Retina (tissue), 1 donor: Measurements from ENCODE around the gene SUPT4H1.
A peak's percentile ranks its signal among the peaks of the same experiment; 100 is the strongest.

Source experiments
- DNase-seq: peaks from one replicate; pipeline ENCODE4 v3.0.0-alpha.2; 2016

SUPT4H1 gene

DNA sequence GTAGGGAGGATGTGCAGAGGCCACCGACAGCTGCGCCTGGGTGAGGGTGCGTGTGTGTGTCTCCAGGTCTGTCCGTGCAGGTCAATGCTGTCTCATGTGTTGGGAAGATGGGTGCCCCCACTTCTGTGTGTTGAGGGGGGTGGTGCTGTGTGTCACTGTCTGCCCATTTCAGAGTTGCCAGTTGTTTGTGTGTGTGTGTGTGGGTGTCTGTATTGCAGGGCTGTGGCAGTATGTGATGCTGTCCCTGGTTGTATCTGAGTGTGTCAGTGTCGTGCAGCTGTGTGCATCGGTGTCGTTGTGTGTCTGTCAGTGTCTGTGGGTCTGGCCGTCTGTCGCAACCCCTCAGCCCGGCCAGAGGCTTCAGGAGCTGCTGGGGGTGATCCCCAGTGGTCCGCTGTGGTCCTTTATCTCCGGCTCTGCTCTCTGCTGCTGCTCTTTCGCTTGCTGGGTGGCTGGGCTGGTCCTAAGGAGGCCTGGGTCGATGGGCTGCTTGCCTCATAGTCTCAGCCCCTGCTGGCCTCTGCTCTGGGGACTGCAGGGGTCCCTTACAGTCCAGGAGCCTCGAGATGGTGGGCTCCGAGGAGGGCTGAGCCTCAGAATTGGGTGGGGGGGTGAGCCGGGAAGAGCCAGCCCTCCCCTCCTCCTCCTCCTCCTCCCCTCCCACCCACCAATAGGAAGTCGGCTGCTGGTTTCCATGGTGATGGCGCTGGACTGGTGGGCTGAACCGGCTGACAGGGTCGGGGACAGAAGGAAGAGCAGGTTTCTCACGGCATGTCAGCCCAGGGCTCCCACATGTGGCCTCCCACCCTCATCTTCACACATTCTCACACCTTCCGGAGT is 23.6 kb downstream of the SUPT4H1 start, which contains the start of gene TSPOAP1:
Gene TSPOAP1 (minus strand): TSS at position 601 of the 840 bp plus-strand sequence. CDS start 875 bp downstream, outside the sequence.
- DNase-seq = peak; percentile 85

DNA sequence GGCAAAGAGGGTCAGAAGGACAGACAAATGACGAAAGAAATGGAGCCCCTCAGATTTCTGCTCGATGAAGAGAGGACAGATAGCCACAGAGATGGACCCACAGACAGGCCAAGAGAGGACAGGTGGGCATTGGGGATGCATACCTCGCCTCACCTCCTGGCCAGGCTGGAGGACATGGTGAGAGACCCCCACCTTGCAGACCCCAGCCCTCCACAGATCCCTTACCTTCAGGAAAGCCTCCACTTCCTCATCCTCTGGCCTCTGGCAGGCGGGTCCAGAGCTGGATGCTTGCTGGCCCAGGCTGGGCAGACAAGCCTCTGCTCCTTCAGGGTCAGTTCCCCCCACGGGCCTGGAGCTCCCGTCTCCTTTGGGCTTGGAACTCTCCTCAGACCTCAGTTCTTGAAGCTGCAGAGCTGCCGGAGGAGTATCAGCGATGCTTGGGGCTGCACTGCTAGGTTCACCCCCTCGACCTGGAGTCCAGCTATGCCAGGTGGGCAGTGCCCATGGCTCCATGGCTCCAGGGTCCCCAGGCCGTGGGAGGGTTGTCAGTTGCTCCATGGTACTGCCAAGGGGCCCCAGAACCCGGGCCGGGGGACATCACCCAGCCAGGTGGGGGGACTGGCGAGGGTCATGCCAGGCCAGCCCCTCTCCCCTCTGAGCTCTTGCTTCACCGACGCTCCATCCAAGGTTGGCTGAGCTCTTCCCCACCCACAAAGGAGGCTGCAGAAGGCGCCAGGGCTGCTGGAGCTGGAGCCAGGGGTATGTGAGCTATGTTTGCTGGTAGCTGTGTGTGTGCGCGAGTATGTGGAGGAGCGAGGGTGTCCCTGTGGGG is 24.4 kb downstream of the SUPT4H1 start:
- DNase-seq = no peak

- no peak for DNase-seq
Measured at GRCh38 chr17:58326609-58327362, 25.2 kb downstream of the SUPT4H1 start.

DNA sequence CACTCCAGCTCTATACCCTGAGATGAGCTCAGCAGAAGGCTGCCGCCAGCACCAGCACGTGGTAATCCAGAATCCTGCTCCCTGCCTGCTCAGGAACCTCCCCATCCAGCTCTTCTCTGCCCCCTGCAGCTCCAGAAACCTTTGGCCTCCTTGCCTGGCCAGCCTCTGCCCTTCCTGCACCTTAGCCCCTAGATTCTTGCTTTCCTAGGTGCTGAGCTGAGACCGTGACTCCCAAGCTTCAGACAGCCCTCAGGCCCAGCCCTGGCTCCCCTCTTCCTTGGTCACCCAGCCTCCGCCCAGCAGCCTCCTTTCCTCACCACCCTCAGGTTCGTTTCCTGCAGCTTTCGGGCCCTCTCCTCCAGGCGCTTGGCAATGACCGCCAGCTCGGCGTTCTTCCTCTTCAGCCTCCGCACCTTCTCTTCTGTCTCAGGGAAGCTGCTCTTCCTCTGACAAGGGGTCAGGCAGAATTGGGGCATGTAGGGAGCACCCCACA is 26.0 kb downstream of the SUPT4H1 start:
- no peak for DNase-seq

GRCh38 chr17:58325289-58325726 is 26.7 kb downstream of the SUPT4H1 start:
- no peak for DNase-seq

GRCh38 chr17:58324409-58325288 is 27.4 kb downstream of the SUPT4H1 start:
- DNase-seq = peak; percentile 82

GRCh38 chr17:58324056-58324408 is 28.0 kb downstream of the SUPT4H1 start:
- DNase-seq = no peak

DNA sequence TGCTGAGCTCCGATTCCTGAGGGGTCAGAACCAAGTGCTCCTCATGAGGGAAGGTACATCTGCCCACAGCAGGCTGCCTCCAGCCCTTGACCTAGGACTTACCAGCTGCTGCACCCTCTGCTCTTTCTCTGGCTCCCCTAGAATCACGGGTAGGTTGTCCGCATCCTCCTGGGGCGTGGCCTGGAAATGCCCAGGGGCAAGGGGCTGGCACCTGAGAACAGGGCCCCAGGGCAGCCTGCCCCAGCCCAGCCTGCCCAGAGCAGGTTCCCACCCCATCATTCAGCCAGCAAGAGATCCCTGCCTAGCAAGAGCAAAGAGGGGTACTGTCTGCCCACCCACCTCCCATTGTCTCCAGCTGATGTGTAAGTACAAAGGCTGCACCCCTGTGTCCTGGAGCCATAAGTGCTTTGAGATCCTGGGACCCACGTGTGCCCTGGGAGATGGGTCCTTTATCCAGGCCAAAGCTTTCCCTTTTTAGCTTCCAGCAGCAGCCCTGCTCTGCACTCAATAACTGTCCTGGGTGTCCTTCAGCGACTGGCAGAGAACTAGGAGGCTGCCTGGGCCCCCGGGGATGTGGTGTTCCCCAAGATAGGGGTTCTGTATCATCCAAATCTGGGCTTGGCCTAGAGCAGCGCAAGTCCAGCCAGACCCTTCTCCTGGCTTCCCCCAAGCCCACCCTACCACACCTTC is 28.5 kb downstream of the SUPT4H1 start:
- DNase-seq = no peak

GRCh38 chr17:58322581-58323185 is 29.3 kb downstream of the SUPT4H1 start:
- no peak for DNase-seq

DNA sequence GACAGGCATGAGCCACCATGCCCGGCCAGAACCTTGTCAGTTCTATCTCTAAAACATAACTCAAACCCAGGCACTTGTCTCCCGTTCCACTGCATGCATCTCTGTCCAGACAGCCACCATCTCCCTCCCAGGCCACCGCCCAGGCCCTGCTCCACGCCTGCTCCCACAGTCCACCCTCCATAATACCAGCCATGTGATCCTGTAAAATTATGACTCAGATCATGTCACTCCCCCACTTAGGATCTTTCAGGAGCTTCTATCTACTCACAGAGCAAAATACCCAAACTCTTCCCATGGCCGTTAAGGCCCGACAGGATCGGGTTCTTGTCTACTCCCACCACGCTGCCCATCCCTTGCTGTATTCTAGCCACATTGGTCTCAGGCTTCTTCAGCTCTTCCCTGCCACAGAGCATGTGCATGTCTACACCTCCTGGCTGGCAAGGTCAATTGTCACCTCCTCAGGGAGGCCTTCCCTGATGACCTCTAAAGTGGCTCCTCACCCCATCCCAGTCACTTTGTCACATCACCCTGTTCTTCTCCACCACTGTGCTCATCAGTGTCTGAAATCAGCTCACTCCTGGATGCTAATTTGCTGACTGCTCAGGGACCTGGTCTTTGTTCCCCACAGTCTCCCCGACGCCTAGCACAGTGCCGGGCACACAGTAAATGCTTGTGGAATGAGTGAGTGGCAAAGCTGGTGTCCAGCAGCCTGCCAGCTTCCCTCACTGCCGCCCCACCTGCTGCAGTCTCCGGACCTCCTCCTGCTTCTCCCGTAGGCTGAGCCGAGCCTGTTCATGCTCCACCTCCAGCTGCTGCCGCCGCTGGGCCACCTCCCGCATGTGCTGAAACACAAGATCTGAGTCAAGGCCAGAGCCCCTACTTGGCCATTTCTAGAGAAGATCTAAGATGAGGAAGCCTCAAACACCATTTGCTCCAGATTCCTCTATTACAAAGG is 30.2 kb downstream of the SUPT4H1 start:
- DNase-seq = no peak

DNA sequence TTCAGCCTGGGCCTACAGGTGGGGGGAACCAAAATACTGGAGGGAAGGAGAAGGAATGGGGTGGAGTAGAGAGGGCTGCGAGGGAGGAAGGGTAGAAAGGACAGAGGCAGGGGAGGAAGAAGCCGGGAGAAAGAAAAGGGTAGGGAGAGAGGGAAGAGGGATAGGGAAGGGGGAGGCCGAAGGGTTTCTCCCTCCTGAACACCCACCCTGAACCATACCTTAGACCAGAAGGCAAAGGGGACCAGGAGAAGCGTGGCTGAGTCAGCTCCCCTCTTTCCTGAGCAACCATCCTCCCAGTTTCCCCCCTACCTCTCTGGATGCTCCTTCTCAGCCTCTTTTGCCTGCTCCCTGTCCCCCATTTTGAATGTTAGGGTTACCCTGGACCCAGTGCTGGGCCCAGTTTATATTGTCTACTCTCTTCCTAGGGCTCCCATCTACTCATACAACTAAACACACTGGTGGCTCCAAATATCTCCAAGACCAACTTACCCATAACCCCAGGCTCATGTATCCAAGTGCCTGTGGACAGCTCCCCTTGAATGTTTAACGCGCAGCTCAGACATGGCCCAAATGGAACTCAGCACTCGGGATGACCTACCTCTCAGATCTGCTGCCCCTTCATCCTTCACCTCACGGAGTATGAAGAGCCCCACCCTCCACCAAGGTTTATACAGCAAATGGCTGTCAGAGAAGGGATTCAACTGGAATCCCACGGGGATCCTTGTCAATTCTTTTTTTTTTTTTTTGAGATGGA is 31.3 kb downstream of the SUPT4H1 start:
- DNase-seq = no peak

DNA sequence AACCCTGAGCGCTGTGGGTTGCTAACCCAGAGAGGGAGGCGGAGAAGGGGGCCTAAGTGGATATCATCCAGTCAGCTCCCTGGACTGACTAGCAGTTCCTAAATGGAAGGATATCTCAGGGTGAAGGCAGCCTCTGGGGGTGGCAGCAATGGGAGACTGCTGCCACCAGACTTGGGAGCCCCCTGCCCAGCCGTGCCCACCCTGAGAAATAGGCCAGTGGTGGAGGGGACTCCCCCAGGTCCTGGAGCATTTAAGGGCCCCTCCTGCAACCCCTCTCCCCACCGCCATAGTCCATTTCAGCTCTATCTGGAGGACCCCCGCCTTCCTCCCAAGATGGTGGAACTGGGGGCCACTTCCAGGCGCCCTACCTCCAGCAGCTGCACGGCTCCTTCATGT is 31.8 kb downstream of the SUPT4H1 start:
- DNase-seq = no peak

DNA sequence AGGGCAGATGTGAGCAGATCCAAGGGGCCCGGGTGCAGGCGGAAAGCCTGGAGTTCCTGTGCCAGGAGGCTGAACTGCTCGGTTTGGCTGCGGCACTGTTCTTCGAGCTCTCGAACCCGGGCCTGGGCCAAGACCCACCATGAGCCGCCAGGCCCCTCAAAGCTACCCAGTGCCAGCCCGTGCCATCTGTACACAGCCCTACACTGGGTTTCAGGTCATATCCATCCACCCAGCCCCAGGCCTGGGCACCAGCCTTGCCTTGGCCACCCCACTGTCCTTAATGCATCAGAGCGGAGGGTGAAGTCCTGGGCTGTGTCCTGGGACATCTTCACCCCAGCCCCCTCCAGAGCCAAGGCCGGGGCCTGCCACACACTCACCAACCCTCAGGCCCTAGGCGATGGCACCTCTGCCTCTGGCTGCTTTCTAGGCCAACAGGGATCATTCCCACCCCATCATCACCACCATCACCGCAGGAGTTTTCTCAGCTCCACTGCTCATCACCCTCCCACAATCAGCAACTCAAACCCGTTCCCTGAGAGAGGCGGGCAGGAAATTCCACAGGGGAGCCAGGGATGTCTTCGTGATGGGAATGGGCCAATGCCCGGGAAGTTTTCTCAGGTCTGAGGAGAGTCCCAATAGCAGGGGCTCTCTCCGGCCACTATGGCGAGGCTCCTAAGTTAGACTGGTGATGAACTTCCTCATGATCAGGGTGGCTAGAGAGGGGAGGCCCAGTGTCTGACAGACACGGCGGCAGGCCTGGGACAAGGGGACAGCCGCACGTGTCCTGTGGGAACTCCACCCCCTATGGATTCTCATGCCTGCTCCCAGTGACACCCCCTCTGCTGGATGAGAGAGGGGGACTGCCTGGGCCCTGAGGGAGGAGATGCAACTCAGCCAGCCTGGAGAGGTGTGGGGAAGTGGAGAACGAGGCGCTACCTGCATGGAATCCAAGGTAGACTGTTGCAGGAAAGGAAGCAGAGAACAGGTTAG is 32.5 kb downstream of the SUPT4H1 start:
- DNase-seq = no peak

- no peak for DNase-seq
Measured at GRCh38 chr17:58318627-58319172, 33.3 kb downstream of the SUPT4H1 start.

GRCh38 chr17:58318065-58318481 is 33.9 kb downstream of the SUPT4H1 start:
- no peak for DNase-seq

- no peak for DNase-seq
Measured at GRCh38 chr17:58317421-58318064, 34.5 kb downstream of the SUPT4H1 start.
